H1 (cell line): ENCODE measurements around the gene TRIL. TPM values are rescaled to one million over a fixed set of nuclear protein-coding genes. Genes with fewer than 3 reads are reported as not detected.

Source experiments
- CTCF ChIA-PET: fragments of 300-600 bp; sonication (Branson Sonifier 250); formaldehyde crosslinking; loops from one replicate; lab custom pipeline; 2021; ENCODE audit not compliant: partially characterized antibody; lab: Charles Lee
- POLR2A ChIA-PET: fragments of 300-600 bp; sonication (Branson Sonifier 250); formaldehyde crosslinking; loops from one replicate; lab custom pipeline; 2021; ENCODE audit warnings: inconsistent platforms; ENCODE audit not compliant: partially characterized antibody; lab: Charles Lee
- DNase-seq, 2 experiments: peaks; one replicate each; pipeline versions ENCODE4 v3.0.0 to v3.0.0-alpha.2; 2010 to 2022; ENCODE audit warnings: low spot score in 2 of 2, low read depth in 1 of 2, mixed read lengths in 1 of 2
- FAIRE-seq: peaks from 2 replicates; lab custom pipeline; 2011; peaks lifted over from hg19 to GRCh38; lab: Jason Lieb, UNC
- H2AFZ ChIP-seq: 2 replicates; pipeline ENCODE4 v1.8.1; 2012; ENCODE audit warnings: low read length, inconsistent platforms
- H2AK5ac ChIP-seq: 2 replicates; pipeline ENCODE4 v1.6.1; 2013; ENCODE audit warnings: low read depth, low read length
- H2BK120ac ChIP-seq: replicated peaks from 2 replicates; pipeline ENCODE3; 2013; ENCODE audit warnings: low read depth, low read length, inconsistent platforms
- H2BK12ac ChIP-seq: 2 replicates; pipeline ENCODE4 v1.6.1; 2013; ENCODE audit warnings: low read depth, low read length
- H2BK15ac ChIP-seq: 2 replicates; pipeline ENCODE4 v1.6.1; 2013; ENCODE audit warnings: low read length
- H2BK20ac ChIP-seq: 2 replicates; pipeline ENCODE4 v1.6.1; 2013; ENCODE audit warnings: low read length
- H2BK5ac ChIP-seq: 2 replicates; pipeline ENCODE4 v1.6.1; 2013; ENCODE audit warnings: low read depth, low read length
- H3K14ac ChIP-seq: 2 replicates; pipeline ENCODE4 v1.6.1; 2013; ENCODE audit warnings: inconsistent platforms; ENCODE audit not compliant: insufficient read length
- H3K18ac ChIP-seq: 2 replicates; pipeline ENCODE4 v1.6.1; 2013; ENCODE audit warnings: low read length; ENCODE audit errors: extremely low read depth
- H3K23ac ChIP-seq: 2 replicates; pipeline ENCODE4 v1.6.1; 2013; ENCODE audit warnings: inconsistent platforms; ENCODE audit not compliant: insufficient read length
- H3K23me2 ChIP-seq: 2 replicates; pipeline ENCODE4 v1.6.1; 2013; ENCODE audit warnings: low read depth, low read length
- H3K27ac ChIP-seq: 2 replicates; pipeline ENCODE4 v1.6.1; 2011; ENCODE audit warnings: low read depth, low read length, inconsistent platforms
- H3K27me3 ChIP-seq, 4 experiments: replicated peaks in 1 of 4; 1 replicate in 1 of 4; 2 replicates in 3 of 4; pipeline versions ENCODE4 v1.6.1 to v1.8.1; 2011 to 2013; ENCODE audit warnings: low read length in 3 of 4, mild to moderate bottlenecking in 3 of 4, inconsistent platforms in 2 of 4, mixed read lengths in 2 of 4, moderate library complexity in 1 of 4; ENCODE audit not compliant: control insufficient read depth in 3 of 4, insufficient read depth in 3 of 4; ENCODE audit errors: extremely low read depth in 1 of 4
- H3K36me3 ChIP-seq, 4 experiments: 2 replicates each; pipeline versions ENCODE4 v1.6.1 to v1.8.1; 2011 to 2013; ENCODE audit warnings: mild to moderate bottlenecking in 4 of 4, low read length in 3 of 4, moderate library complexity in 2 of 4, control low read depth in 1 of 4, inconsistent platforms in 1 of 4; ENCODE audit not compliant: insufficient read depth in 4 of 4, control insufficient read depth in 2 of 4
- H3K4ac ChIP-seq: replicated peaks from 2 replicates; pipeline ENCODE3; 2013; ENCODE audit warnings: low read length, low read depth, mixed read lengths, inconsistent platforms; ENCODE audit not compliant: insufficient read length
- H3K4me1 ChIP-seq, 4 experiments: replicated peaks in 1 of 4; 1 replicate in 1 of 4; 2 replicates in 3 of 4; pipeline versions ENCODE4 v1.6.1 to v1.8.1; 2011 to 2013; ENCODE audit warnings: low read length in 3 of 4, inconsistent platforms in 2 of 4, mixed read lengths in 1 of 4; ENCODE audit not compliant: insufficient read depth in 4 of 4, control insufficient read depth in 3 of 4
- H3K4me2 ChIP-seq, 2 experiments: 2 replicates each; pipeline versions ENCODE4 v1.6.1 to v1.8.1; 2011 to 2013; ENCODE audit warnings: low read depth in 2 of 2, low read length in 2 of 2, control low read depth in 1 of 2, inconsistent platforms in 1 of 2, mild to moderate bottlenecking in 1 of 2; ENCODE audit not compliant: insufficient read depth in 1 of 2
- H3K4me3 ChIP-seq, 4 experiments: fragments of 200-600, 300-600 bp in 1 of 4; sonication (generic), shearing (Covaris generic), sonication (Bioruptor Twin) in 1 of 4; 2 replicates each; pipeline versions ENCODE4 v1.5.1 to v1.8.1; 2011 to 2016; ENCODE audit warnings: low read length in 4 of 4, low read depth in 3 of 4, control low read depth in 2 of 4, inconsistent platforms in 2 of 4, mild to moderate bottlenecking in 2 of 4, mixed read lengths in 1 of 4, moderate library complexity in 1 of 4; ENCODE audit not compliant: insufficient read depth in 2 of 4; ENCODE audit errors: extremely low read depth in 1 of 4
- H3K56ac ChIP-seq: replicated peaks from 2 replicates; pipeline ENCODE3; 2013; ENCODE audit warnings: low read depth, mild to moderate bottlenecking, mixed read lengths, low read length, inconsistent platforms; ENCODE audit not compliant: insufficient read length
- H3K79me1 ChIP-seq: 2 replicates; pipeline ENCODE4 v1.6.1; 2013; ENCODE audit warnings: low read depth, low read length, control low read depth
- H3K79me2 ChIP-seq, 2 experiments: 2 replicates each; pipeline versions ENCODE4 v1.6.1 to v1.8.1; 2012 to 2013; ENCODE audit warnings: low read length in 2 of 2, mild to moderate bottlenecking in 2 of 2, inconsistent platforms in 1 of 2; ENCODE audit not compliant: insufficient read depth in 2 of 2, control insufficient read depth in 1 of 2
- H3K9ac ChIP-seq, 4 experiments: replicated peaks in 1 of 4; 1 replicate in 1 of 4; 2 replicates in 3 of 4; pipeline versions ENCODE4 v1.6.1 to v1.8.1; 2011 to 2013; ENCODE audit warnings: low read depth in 3 of 4, low read length in 3 of 4, control low read depth in 2 of 4, mild to moderate bottlenecking in 2 of 4, moderate library complexity in 2 of 4, inconsistent platforms in 1 of 4; ENCODE audit errors: extremely low read depth in 1 of 4
- H3K9me3 ChIP-seq, 2 experiments: 2 replicates each; pipeline versions ENCODE4 v1.6.1 to v1.8.1; 2012 to 2013; ENCODE audit warnings: mild to moderate bottlenecking in 2 of 2, moderate library complexity in 2 of 2, control low read depth in 1 of 2, inconsistent platforms in 1 of 2, low read depth in 1 of 2, low read length in 1 of 2, mixed read lengths in 1 of 2; ENCODE audit not compliant: insufficient read depth in 2 of 2
- H4K20me1 ChIP-seq, 2 experiments: replicated peaks in 1 of 2; 2 replicates each; pipeline versions ENCODE3 to v1.8.1; 2011 to 2013; ENCODE audit warnings: inconsistent platforms in 2 of 2, low read length in 2 of 2, mild to moderate bottlenecking in 1 of 2; ENCODE audit not compliant: insufficient read depth in 2 of 2, control insufficient read depth in 1 of 2
- H4K5ac ChIP-seq: 2 replicates; pipeline ENCODE4 v1.6.1; 2013; ENCODE audit warnings: low read length, low read depth, mixed read lengths, inconsistent platforms; ENCODE audit not compliant: insufficient read length
- H4K8ac ChIP-seq: 2 replicates; pipeline ENCODE4 v1.8.0; 2013; ENCODE audit warnings: mild to moderate bottlenecking, moderate library complexity, low read length, inconsistent platforms; ENCODE audit not compliant: insufficient read depth; ENCODE audit errors: extremely low read depth
- H4K91ac ChIP-seq: replicated peaks from 2 replicates; pipeline ENCODE3; 2013; ENCODE audit warnings: low read length, mixed read lengths, inconsistent platforms; ENCODE audit not compliant: insufficient read length
- ATF2 ChIP-seq: IDR thresholded peaks from 2 replicates; pipeline ENCODE4 v1.6.1; 2012; ENCODE audit warnings: low read length, inconsistent platforms
- CHD2 ChIP-seq: IDR thresholded peaks from 2 replicates; pipeline ENCODE4 v1.6.1; 2012; ENCODE audit warnings: low read length, improper control_type of control experiment
- CTBP2 ChIP-seq: IDR thresholded peaks from 2 replicates; pipeline ENCODE4 v1.7.0; 2011; ENCODE audit warnings: borderline replicate concordance, mild to moderate bottlenecking, moderate library complexity, mixed read lengths, low read length; ENCODE audit not compliant: insufficient read depth, insufficient read length
- GTF2F1 ChIP-seq: IDR thresholded peaks from 2 replicates; pipeline ENCODE4 v1.6.1; 2012; ENCODE audit warnings: low read depth, low read length, improper control_type of control experiment, borderline replicate concordance
- HDAC2 ChIP-seq, 2 experiments: fragments of 300-600 bp in 1 of 2; sonication (generic) in 1 of 2; IDR thresholded peaks; 2 replicates each; pipeline ENCODE4 v1.6.1; 2011 to 2012; ENCODE audit warnings: low read depth in 2 of 2, low read length in 2 of 2, mild to moderate bottlenecking in 2 of 2, moderate library complexity in 2 of 2, borderline replicate concordance in 1 of 2, inconsistent platforms in 1 of 2
- NRF1 ChIP-seq: IDR thresholded peaks from 2 replicates; pipeline ENCODE4 v1.6.1; 2011; ENCODE audit warnings: mild to moderate bottlenecking, low read depth, low read length, improper control_type of control experiment
- RNF2 ChIP-seq: fragments of 200-900, 300-1000 bp; sonication (generic); IDR thresholded peaks from 2 replicates; pipeline ENCODE4 v1.7.1; 2016; ENCODE audit warnings: borderline replicate concordance, low read depth, mild to moderate bottlenecking, antibody characterized with exemption, low read length; ENCODE audit not compliant: poor library complexity, severe bottlenecking; ENCODE audit errors: missing control alignments
- TCF12 ChIP-seq: IDR thresholded peaks from 2 replicates; pipeline ENCODE4 v1.6.1; 2011; ENCODE audit warnings: low read depth, mild to moderate bottlenecking, low read length
- WGBS, 2 experiments: shearing (Covaris generic) in 1 of 2; methylation state at CpG; one replicate each; pipeline versions ENCODE4 v1.1.6 to v1.1.7; 2013 to 2015; ENCODE audit warnings: low lambda C conversion rate in 2 of 2, mixed read lengths in 2 of 2, inconsistent platforms in 1 of 2, low coverage in 1 of 2, missing lambda C conversion rate in 1 of 2; ENCODE audit not compliant: insufficient replicate concordance in 2 of 2, insufficient coverage in 1 of 2, insufficient read length in 1 of 2; ENCODE audit errors: extremely low coverage in 1 of 2, missing lambda C conversion rate in 1 of 2; 5-methylcytosine and 5-hydroxymethylcytosine counted together
- polyA plus RNA-seq, 7 experiments: library from polyadenylated mRNA; depleted of rRNA in 3 of 7; stranded (reverse) in 5 of 7; unstranded in 2 of 7; fragments of >200 nt in 5 of 7; fragments of 200-250 nt in 2 of 7; gene quantifications; 1 replicate in 5 of 7; 2 replicates in 1 of 7; 4 replicates in 1 of 7; pipeline versions ENCODE4 v1.2.1 to v1.2.3, GENCODE V29; 2011 to 2013; ENCODE audit warnings: missing spikeins in 2 of 7, mixed read lengths in 2 of 7
- total RNA-seq: library from RNA; stranded (reverse); fragmentation: NEBNext Ultra II Directional; extraction: Animal tissue kit (Norgen Biotek cat#: 25700); gene quantifications from 2 replicates; pipeline ENCODE4 v1.2.1, GENCODE V29; 2021
- TF ChIP-seq, protein P1 (sequence below): IDR thresholded peaks from 2 replicates; pipeline ENCODE4 v1.6.1; 2012; ENCODE audit warnings: inconsistent platforms

The TRIL gene
- total and polyA plus RNA-seq, 2 of the 8 experiments (the other 6 are each of a cell fraction or from before 2014, with no cell fraction given), result 3.9 to 5.5 TPM

DNA sequence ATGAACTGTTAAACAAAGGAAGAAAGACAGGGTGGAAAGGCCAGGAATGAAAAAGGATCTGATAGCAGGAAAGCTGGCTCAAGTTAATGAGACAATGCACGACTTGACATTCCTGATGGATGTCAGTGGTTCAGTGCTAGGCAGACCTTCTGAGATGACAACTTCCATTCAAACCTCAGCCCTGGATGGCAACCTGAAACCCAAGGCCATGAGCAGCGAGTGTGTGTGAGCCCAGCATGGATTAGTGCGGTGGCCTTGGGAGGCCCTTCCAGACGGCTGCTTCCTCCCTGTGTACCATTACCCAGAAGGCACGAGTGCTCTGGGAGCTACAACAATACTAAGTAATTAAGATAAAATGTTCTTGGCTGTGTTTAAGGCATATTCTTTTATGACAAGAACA lies 18.8 kb downstream of the TRIL start:
- POLR2A ChIA-PET, result no interaction called here
- no peak overlapping the region for H3K4ac ChIP-seq
- no peak overlapping the region for H4K8ac ChIP-seq
- no peak overlapping the region for H2BK20ac ChIP-seq
- H2AK5ac ChIP-seq, result no peak overlapping the region
- no peak overlapping the region for H2AFZ ChIP-seq
- 82% methylated on average over 5 of the region's 5 CpGs; no CpG with 5 or more reads in 1 of the 2 experiments for WGBS, 2 experiments
- no peak for TF ChIP-seq ATF2
- no peak for TF ChIP-seq GTF2F1
- TF ChIP-seq NRF1, result no peak
- TF ChIP-seq HDAC2 (IDR thresholded peaks at IDR 0.05; ENCODE audit: borderline replicate concordance in 1 of 2, low read depth in 2 of 2, low read length in 2 of 2), result no peak
- TF ChIP-seq TCF12, result no peak
- TF ChIP-seq, protein P1, sequence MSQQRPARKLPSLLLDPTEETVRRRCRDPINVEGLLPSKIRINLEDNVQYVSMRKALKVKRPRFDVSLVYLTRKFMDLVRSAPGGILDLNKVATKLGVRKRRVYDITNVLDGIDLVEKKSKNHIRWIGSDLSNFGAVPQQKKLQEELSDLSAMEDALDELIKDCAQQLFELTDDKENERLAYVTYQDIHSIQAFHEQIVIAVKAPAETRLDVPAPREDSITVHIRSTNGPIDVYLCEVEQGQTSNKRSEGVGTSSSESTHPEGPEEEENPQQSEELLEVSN, result no peak
- TF ChIP-seq CHD2, result no peak
- TF ChIP-seq CTBP2, result no peak
- TF ChIP-seq RNF2, result no peak
- no peaks in the 10 kb centered on the region for H3K79me2 ChIP-seq
- no peak overlapping the region for H4K91ac ChIP-seq
- H2BK5ac ChIP-seq, result no peak overlapping the region
- no peaks in the 10 kb centered on the region for H3K27me3 ChIP-seq
- no peak overlapping the region for H3K14ac ChIP-seq
- no peak overlapping the region for H3K23ac ChIP-seq
- H3K4me3 ChIP-seq, result no peak overlapping the region
- no peak overlapping the region for H2BK15ac ChIP-seq
- CTCF ChIA-PET, result interaction anchor here (1.2 to 34.2 kb wide), 4 partner anchors 12 to 109 kb away, joined by 4 to 576 read pairs (median 6); no protein-coding TSS in a partner anchor
- no peak for FAIRE-seq
- no peaks in the 10 kb centered on the region for H3K9me3 ChIP-seq
- H3K27ac ChIP-seq, result no peak overlapping the region
- H3K79me1 ChIP-seq, result no peaks in the 10 kb centered on the region
- DNase-seq, result no peak
- H3K4me2 ChIP-seq, result no peak overlapping the region
- no peak overlapping the region for H4K5ac ChIP-seq
- no peak overlapping the region for H3K18ac ChIP-seq
- no peaks in the 10 kb centered on the region for H3K23me2 ChIP-seq
- no peaks in the 10 kb centered on the region for H3K36me3 ChIP-seq
- H3K4me1 ChIP-seq, result peaks cover 0 to 2% (median under 1%) of the 10 kb centered on the region in 4 experiments; a peak in 2 of 7 replicates
- no peak overlapping the region for H2BK12ac ChIP-seq
- no peaks in the 10 kb centered on the region for H4K20me1 ChIP-seq
- no peak overlapping the region for H3K56ac ChIP-seq
- H2BK120ac ChIP-seq, result no peak overlapping the region
- H3K9ac ChIP-seq, result no peak overlapping the region; a peak in 1 of 7 replicates
